NCI-H510A treated with DMSO at 0.1 percent for 48 hours (cell line): ENCODE data around the gene PEX5L.

Source experiments
- DNase-seq: peaks from one replicate; lab custom pipeline; 2025; lab: John Stamatoyannopoulos, UW

PEX5L gene

GRCh38 chr3:179769411-179770247 lies 267.1 kb downstream of the PEX5L start:
- no peak for DNase-seq

GRCh38 chr3:179768080-179768479 lies 268.7 kb downstream of the PEX5L start:
- DNase-seq: peak; percentile 60

GRCh38 chr3:179766416-179767133 lies 270.2 kb downstream of the PEX5L start:
- DNase-seq: no peak

GRCh38 chr3:179765396-179765795 lies 271.3 kb downstream of the PEX5L start:
- no peak for DNase-seq

GRCh38 chr3:179760944-179761343 lies 275.8 kb downstream of the PEX5L start:
- no peak for DNase-seq

- DNase-seq: no peak
Measured at GRCh38 chr3:179750720-179751328, 285.9 kb downstream of the PEX5L start.

- DNase-seq: no peak
Measured at GRCh38 chr3:179745716-179746115, 291.0 kb downstream of the PEX5L start.

GRCh38 chr3:179745079-179745478 lies 291.7 kb downstream of the PEX5L start:
- no peak for DNase-seq
